ENCODE measurements around the gene PAIP2B. TPM values are rescaled to one million over a fixed set of nuclear protein-coding genes. Genes with fewer than 3 reads are reported as not detected.

The PAIP2B gene
- total RNA-seq, 1 donor from 2014 or later = 25.1 TPM

DNA sequence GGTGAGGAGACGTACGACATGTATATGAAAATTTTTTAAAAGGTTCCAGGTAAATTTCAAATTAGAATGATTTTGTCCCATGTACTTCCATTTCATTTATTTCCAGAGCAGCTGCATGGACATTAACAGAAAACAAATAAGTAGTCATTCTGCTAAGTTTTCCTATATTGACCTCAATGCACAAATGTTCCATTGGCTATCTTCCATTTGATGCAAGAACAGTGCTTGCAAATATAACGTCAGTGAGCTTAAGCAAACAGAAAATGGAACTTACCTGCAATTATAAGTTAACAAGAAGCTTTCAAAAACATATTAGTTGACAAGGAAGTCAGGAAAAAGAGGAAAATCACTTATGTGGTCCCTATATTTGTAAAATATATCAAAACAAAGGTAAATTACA, 16.6 kb downstream of the PAIP2B start:
- Mint-ChIP-seq H3K4me1 (ENCODE audit: low read depth) (peaks cover 3% of the 10 kb centered on the region), H3K9me3 (ENCODE audit: low read depth) (no peaks in the 10 kb centered on the region), H3K36me3 (ENCODE audit: insufficient read depth) (peaks cover 2% of the 10 kb centered on the region), H3K27me3 (no peaks in the 10 kb centered on the region), H3K4me3 (ENCODE audit: low read depth) (no peak overlapping the region), H3K27ac (no peak overlapping the region)
- DNase-seq (ENCODE audit: low spot score, unreplicated experiment) = no peak
- TF ChIP-seq, protein P1, sequence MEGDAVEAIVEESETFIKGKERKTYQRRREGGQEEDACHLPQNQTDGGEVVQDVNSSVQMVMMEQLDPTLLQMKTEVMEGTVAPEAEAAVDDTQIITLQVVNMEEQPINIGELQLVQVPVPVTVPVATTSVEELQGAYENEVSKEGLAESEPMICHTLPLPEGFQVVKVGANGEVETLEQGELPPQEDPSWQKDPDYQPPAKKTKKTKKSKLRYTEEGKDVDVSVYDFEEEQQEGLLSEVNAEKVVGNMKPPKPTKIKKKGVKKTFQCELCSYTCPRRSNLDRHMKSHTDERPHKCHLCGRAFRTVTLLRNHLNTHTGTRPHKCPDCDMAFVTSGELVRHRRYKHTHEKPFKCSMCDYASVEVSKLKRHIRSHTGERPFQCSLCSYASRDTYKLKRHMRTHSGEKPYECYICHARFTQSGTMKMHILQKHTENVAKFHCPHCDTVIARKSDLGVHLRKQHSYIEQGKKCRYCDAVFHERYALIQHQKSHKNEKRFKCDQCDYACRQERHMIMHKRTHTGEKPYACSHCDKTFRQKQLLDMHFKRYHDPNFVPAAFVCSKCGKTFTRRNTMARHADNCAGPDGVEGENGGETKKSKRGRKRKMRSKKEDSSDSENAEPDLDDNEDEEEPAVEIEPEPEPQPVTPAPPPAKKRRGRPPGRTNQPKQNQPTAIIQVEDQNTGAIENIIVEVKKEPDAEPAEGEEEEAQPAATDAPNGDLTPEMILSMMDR (IDR thresholded peaks at IDR 0.05; ENCODE audit: unreplicated experiment) = no peak

DNA sequence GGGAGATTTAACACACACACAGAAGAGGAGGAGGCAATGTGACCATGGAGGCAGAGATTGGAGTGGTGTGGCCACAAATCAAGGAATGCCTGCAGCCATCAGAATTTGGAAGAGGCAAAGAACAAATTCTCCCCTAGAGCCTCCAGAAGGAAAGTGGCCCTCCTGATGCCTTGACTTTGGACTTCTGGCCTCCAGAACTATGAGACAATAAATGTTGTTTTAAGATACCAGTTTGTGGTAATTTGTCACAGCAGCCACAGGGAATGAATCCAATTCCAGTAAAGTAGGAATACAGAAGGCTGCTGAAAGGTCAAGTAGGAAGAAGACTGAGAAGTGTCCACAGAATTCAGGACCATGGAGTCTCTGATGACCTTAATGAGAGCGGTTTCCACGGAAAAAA, 18.1 kb downstream of the PAIP2B start:
- no peak overlapping the region for H3K4me3 Mint-ChIP-seq (ENCODE audit: low read depth)
- no peak for DNase-seq (ENCODE audit: low spot score, unreplicated experiment)
- H3K27me3 Mint-ChIP-seq = no peaks in the 10 kb centered on the region
- H3K36me3 Mint-ChIP-seq (ENCODE audit: insufficient read depth) = peaks cover 2% of the 10 kb centered on the region
- H3K27ac Mint-ChIP-seq = no peak overlapping the region
- H3K4me1 Mint-ChIP-seq (ENCODE audit: low read depth) = peaks cover 3% of the 10 kb centered on the region
- no peaks in the 10 kb centered on the region for H3K9me3 Mint-ChIP-seq (ENCODE audit: low read depth)
- TF ChIP-seq, protein P1 (IDR thresholded peaks at IDR 0.05; ENCODE audit: unreplicated experiment) = no peak

DNA sequence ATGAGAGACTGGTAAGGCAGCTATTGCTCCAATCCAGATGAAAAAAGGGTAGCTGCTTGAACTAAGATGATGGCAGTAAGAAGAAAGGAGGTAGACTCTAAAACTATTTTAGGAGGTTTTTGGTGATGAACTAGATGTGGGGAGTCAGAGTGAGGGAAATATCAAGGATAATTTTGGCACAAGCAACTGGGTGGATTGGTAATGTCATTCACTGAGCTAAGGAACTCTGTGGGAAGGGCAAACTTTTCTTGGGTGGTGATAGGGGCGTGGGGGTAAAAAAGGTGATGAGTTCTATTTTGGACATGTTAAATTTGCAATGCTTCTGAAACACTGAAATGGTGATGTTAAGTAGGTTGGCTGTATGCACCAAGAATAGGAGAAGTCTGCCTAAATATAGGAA, 19.3 kb downstream of the PAIP2B start:
- no peak overlapping the region for H3K27ac Mint-ChIP-seq
- H3K4me1 Mint-ChIP-seq (ENCODE audit: low read depth) = peaks cover 3% of the 10 kb centered on the region
- no peaks in the 10 kb centered on the region for H3K27me3 Mint-ChIP-seq
- TF ChIP-seq, protein P1 (IDR thresholded peaks at IDR 0.05; ENCODE audit: unreplicated experiment) = no peak
- peaks cover 2% of the 10 kb centered on the region for H3K36me3 Mint-ChIP-seq (ENCODE audit: insufficient read depth)
- no peak overlapping the region for H3K4me3 Mint-ChIP-seq (ENCODE audit: low read depth)
- H3K9me3 Mint-ChIP-seq (ENCODE audit: low read depth) = no peaks in the 10 kb centered on the region
- DNase-seq (ENCODE audit: low spot score, unreplicated experiment) = no peak

DNA sequence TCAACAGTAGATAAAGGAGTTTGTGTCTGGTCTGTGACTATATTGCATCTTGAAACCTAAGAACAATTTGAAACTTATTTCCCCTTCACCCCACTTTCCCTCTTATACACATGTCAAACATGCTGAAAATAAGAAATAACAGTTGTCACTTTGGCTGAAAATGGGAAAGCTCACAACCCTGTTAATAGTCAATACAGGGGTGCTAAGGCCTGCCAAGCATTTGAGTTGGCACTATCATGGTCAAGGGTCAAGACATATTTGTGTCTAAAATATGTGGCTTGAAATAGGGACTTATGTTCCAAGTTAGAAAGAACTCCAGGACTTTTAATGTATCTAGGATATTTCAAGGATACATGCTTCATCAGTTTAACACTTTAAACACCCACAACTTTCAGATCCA, 20.6 kb downstream of the PAIP2B start:
- H3K36me3 Mint-ChIP-seq (ENCODE audit: insufficient read depth) = peaks cover 3% of the 10 kb centered on the region
- H3K4me3 Mint-ChIP-seq (ENCODE audit: low read depth) = no peak overlapping the region
- TF ChIP-seq, protein P1 (IDR thresholded peaks at IDR 0.05; ENCODE audit: unreplicated experiment) = no peak
- H3K4me1 Mint-ChIP-seq (ENCODE audit: low read depth) = peaks cover 3% of the 10 kb centered on the region
- no peak for DNase-seq (ENCODE audit: low spot score, unreplicated experiment)
- no peaks in the 10 kb centered on the region for H3K27me3 Mint-ChIP-seq
- no peaks in the 10 kb centered on the region for H3K9me3 Mint-ChIP-seq (ENCODE audit: low read depth)
- H3K27ac Mint-ChIP-seq = no peak overlapping the region

DNA sequence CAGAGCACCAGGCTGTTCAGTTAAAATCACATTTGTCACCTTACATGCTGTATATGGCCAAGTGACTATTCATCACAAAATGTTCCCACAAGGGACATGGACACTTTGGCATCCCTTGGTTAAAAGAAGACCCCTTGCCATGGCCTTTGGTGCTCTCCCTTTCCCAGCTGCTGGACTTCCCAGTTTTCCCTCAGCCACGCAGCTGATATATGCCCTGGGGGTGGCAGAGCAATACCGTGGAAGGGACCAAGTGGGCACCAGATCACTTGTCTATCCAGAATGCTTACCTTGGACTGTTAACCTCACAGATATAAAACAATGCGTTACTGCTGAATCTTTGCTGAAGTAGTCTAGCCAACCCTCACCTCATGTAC, 35.3 kb downstream of the PAIP2B start:
- Mint-ChIP-seq H3K9me3 (ENCODE audit: low read depth) (peaks cover 22% of the 10 kb centered on the region), H3K4me3 (ENCODE audit: low read depth) (no peak overlapping the region), H3K4me1 (ENCODE audit: low read depth) (no peaks in the 10 kb centered on the region), H3K27me3 (no peaks in the 10 kb centered on the region), H3K36me3 (ENCODE audit: insufficient read depth) (peaks cover 36% of the 10 kb centered on the region), H3K27ac (no peak overlapping the region)
- no peak for DNase-seq (ENCODE audit: low spot score, unreplicated experiment)
- TF ChIP-seq, protein P1 (IDR thresholded peaks at IDR 0.05; ENCODE audit: unreplicated experiment) = no peak

Measured in progenitor cell of endocrine pancreas (in vitro differentiated cells).